HG03095 (cell line): ENCODE data around the gene STAG1.
"Not testable (repeated sequence)": the region's sequence is repeated elsewhere in the genome, so short reads cannot be mapped to it uniquely, and the experiment has no call there.

Source experiments
- ATAC-seq: cut with Tn5 transposase; IDR thresholded peaks from one replicate; pipeline ENCODE4 v1.9.1; 2021; ENCODE audit warnings: moderate library complexity; ENCODE audit not compliant: unreplicated experiment

Gene STAG1

DNA sequence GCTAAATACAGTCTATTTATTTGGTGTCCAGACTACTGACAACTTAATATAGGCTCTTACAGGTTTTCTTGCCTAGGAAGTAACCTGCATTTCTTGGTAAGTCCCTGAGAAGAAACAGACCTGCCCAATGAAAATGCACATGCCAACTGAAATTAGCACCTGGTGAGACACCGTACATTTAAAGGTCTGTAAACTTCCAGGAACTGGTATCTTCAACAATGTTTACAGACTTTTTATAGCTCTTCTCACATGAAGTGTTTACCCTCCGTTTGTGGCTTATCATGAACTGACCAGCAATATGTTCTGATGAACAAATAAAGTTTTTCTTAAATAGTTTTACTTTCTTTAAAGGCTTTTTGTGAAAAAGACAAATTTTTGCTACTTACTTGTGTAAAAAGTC is 408.7 kb downstream of the STAG1 start:
- ATAC-seq, result no peak

DNA sequence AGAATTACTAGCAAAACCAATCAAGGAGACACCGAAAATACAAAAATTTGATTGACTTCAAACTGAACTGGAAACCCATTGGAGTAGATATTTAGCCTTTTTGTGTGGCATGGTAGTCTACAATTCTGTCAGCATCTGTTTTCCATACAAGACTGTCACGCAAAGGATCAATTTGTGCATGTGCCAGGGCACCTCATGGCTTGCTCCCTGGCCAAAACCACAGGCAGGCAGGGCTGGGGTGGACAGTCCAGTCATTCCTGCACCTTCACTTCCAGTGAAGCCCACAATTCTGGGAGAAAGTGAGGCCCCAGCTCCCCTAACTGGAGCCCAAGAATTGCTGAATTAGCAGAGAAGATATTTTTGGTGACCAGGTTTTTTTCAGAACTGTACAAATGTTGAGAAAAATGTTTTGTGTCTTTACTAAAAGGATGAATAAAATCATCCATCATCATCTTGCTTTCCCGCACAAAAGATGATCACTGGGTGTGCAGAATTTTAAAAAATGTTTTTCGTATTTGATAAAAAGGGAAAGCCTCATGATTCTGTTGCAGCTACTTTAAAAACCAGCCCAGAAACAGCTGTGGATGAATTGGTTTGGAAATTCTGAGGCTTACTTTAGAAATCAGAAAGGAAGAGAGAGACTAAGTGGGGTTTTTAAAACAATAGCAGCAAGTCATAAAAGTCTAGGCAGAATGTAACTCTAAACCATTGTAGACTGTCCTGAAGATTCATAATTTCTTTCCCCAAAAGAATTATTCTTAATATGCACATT is 415.7 kb downstream of the STAG1 start:
- ATAC-seq, result no peak

DNA sequence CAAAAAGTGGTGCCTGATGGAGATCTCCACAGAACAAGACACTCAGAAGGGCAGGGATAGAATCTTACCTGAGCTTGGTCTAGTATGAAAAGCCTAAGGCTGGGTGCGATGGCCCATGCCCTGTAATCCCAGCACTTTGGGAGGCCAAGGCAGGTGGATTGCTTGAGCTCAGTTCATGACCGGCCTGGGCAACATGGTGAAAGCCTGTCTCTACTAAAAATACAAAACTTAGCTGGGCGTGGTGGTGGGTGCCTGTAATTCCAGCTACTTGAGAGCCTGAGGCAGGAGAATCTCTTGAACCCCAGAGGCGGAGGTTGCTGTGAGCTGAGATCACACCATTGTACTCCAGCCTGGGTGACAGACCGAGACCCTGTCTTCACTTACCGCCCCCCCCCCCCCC is 417.5 kb downstream of the STAG1 start:
- not testable (repeated sequence) for ATAC-seq

DNA sequence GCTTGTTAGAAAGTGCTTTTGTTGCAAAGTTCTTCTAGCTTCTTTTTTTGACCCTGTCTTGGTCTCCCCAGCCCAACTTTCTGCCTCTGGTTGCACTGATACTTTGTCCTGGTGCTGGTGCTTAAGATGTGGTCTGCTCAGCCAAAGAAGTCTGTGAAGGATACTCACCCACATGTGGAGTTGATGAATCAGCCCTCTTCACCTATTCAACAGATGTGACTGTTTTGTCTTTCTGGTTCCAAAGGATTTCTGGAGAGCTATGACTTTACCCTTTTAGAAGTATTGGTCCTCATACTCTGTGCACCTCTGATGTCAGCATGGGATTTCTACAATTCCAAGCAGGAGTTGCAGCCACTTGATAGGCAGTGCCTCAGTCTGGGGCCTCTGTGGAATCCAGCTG is 418.0 kb downstream of the STAG1 start:
- ATAC-seq, result no peak

DNA sequence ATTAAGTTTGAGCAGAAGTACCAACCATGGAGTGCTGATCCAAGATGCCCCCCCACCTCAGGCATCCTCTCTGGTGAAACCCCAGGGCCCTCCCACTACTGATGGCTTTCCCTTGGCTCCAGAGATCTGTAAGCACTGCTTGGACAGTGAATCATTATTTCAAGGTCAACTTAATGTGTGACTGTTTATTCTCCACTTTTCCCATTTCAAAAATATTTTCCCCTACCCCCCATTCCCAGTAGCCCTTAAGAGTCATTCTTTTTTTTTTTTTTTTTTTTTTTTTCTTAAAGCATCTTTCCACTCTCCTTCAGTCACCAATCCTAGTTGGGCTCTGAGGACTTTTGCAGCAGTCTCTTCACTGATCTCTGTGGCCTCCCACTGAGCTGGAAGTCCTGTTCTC is 419.4 kb downstream of the STAG1 start:
- ATAC-seq, result no peak

DNA sequence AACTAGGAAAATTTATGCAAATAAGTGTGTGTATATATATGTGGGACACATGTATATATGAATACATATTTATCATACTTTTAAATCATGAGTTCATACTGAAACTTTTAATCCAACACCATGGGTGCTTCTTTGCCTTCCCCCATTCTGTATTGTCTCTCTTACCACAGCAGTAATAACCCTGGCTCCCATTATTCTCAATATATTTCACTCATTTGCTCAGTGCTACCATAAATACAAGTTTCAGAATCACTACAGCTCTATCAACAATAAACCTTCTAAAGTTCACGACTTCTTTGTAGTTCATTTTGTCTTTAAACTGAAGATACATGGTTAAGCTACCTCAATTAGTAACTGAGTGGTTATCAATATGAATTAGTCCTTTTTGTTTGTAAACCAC is 419.9 kb downstream of the STAG1 start:
- ATAC-seq, result no peak

DNA sequence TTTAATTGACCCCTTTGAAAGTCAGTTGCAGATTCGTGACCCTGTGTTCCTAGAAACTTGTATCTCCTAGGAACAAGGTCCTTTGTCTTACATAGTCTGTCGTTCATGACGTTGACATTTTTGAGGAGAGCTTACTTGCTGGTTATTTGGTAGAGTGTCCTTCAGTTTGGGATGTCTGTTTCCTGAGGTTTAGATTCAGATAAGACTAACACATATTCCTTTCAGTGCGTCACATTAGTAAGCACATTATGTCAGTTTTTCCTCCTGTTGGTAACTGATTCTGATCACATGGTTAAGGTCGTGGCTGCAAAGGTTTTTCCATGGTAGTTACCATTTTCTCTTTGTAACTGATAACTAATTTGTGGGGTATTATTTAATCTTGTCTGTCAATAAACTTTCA is 421.3 kb downstream of the STAG1 start:
- no peak for ATAC-seq

DNA sequence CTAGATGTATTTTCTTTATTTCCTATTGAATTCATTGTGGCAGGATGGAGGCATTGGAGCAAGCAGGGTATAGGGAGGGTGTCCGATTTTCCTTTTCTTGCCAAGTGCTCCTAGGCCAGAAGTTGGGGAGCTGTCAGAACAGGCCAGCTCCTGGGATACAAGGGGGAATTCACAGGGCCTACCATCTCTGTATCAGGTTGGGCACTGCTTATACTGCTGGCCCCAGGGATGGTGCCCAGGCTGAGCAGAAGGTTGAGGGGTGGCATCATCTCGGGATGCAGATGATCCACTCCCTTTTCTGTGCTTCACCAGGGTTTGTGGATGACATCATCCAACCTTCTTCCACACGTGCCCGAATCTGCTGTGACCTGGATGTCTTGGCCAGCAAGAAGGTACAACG is 422.6 kb downstream of the STAG1 start:
- no peak for ATAC-seq

DNA sequence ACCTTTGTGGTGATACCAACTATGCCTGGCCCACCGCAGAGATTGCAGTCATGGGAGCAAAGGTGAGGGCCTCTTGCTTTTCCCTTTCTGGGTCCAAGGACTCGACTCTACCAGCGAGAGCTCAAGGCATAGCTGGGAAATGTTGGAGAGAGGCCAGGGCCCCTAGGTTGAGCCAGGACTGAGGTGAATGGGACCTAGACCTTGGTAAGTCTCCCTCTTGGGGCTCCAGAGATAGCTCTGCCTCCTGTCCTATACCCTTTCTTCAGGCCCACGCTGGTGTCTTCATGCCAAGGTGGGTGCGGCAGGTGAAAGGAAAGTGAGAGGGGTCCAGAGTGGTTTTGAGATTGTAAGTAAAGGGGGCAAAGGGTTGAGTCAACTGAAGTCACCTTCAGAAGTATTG is 424.5 kb downstream of the STAG1 start:
- no peak for ATAC-seq

DNA sequence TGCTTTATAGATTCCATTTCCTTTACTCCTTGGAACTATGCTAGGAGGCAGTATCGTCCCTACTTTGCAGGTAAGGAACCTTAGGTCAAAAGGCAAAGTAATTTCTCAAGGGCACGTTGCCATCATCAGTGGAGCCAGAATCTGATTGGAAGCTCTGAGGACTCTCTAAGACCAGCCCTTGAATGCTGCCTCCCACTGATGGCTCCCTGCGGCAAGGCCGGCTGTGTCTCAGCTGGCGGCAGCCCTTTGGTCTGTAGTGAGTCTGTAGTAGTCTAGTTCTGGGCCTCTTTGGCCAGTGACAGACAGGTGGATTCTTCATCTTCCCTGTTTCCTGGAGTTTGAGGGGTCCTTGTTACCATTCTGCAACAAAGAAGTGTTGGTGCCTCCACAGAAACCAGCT is 425.9 kb downstream of the STAG1 start:
- ATAC-seq, result no peak

DNA sequence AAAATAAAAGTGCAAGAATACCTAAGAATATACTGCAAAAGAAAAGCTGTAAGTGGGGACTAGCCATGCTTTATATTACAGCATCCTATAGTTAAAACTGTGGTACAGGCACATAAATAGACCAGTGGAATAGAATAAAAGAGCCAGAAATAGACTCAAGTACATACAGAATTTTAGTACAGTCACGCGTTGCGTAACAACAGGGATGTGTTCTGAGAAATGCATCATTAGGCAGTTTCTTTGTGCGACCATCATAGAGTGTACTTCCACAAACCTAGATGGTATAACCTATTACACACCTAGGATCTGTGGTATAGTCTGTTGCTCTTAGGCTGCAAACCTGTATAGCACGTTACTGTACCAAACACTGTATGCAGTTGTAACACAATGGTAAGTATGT is 440.2 kb downstream of the STAG1 start:
- ATAC-seq, result no peak

DNA sequence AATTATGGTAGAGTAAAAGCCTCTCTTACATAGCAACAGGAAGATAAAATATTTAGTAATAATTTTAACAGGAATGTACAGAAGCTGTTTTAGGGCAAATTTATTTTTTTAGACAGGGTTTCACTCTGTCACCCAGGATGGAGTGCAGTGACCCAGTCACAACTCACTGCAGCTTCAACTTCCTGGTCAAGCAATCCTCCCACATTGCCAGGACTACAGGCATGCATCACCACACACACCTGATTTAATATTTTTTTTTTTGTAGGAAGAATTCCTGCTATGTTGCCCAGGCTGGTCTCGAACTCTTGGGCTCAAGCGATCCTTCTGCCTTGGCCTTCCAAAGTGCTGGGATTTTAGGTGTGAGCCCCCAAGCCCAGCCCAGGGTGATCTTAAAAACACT is 440.9 kb downstream of the STAG1 start:
- ATAC-seq, result no peak

DNA sequence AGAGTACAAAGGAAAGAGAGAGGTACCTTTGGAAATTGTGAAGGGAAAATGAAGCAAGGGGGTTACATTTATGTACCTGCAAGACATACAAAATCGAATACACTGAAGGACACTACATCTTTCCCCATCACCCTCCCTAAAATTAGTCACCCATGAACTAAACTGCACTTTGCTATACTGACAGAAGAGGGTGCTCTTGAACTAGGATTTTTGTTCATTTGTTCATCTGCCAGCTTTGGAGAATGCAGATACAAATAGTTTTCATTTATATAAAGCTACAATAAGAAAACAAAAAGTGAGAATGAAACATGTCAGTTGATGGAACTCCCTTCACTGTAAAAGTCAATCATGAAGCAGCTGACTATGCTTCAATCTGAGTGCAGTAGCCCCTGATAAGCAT is 446.3 kb downstream of the STAG1 start:
- ATAC-seq, result no peak

DNA sequence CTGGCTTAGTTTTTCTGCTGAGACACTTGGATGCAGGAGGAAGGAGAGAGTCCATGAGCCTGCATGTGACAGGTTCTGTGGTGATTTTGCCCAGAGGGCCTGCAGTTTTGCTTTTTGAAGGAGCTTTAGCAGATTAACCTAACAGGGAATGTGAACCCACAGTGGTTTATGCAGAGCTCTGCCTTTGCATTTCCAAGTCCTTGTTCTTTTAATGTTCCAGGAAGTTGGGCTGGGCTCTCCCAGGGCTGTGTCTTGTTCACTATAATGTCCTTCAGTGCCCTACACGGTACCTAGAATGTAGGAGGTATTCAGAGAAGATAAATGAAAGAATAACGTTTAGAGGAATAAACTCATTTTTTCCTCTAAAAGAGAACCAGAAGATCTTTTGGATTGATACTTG is 451.7 kb downstream of the STAG1 start:
- no peak for ATAC-seq

DNA sequence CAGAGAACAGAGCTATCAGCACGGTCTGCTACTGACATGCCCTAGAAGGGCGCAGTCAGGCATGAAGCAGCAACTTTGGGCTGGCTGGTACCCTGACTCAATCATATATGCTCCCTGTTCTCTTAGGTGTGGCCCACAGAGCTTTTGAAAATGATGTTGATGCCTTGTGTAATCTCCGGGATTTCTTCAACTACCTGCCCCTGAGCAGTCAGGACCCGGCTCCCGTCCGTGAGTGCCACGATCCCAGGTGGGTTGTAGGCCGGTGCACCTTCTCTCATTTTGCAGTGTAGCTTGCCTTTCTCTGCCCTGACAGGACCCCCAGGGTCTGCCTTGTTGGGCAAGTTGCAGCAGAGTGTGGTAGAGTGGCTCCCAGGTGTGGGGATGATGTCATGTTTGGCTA is 454.4 kb downstream of the STAG1 start:
- ATAC-seq, result no peak

DNA sequence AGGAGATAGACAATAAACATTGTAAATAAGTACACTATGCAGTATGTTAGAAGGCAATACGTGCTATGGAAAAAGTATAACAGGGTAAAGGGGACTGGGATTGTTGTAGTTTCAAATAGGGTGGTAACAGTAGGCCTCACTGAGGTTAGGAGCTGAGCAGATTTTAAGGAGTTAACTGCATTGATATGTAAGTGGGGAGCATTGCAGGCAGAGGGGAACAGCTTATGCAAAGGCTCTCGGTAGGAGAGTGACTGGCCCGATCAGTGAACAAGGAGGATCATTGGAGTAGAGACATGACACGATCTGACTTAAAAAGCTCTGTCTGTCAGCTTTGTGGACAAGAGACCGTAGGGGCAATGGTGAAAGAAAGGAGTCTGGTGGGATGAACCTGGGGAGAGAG is 455.2 kb downstream of the STAG1 start:
- no peak for ATAC-seq

DNA sequence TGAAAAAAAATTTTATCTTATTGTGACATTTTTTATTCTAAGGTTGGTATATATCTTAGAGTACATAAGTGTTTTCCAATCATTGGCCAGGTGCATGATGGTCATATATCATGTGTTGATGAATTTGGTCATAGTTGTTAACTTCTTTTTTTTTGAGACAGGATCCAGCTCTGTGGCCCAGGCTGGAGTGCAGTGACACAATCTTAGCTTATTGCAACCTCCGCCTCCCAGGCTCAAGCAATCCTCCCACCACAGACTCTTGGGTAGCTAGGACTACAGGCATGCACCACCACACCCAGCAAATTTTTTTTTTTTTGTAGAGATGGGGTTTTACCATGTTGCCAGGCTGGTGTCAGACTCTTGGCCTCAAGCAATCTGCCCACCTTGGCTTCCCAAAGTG is 458.0 kb downstream of the STAG1 start:
- no peak for ATAC-seq

DNA sequence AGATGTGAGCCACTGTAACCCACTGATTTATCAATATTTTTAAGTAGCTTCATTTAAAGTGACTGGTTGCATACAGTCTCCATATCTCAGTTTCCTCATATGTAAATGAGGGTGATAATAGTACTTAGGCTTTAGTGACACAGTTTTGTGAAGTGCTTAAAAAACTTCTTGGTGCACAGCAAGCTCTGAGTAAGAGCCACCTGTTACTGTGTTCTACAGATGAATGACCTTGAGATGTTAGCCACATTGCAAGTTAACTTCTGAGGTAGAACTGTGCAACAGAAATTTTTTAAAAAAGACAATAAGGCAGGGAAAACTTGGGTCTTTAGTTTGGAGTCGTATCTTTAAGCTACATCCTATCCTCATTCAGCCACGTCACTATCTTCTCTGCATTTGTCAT is 458.9 kb downstream of the STAG1 start:
- no peak for ATAC-seq

DNA sequence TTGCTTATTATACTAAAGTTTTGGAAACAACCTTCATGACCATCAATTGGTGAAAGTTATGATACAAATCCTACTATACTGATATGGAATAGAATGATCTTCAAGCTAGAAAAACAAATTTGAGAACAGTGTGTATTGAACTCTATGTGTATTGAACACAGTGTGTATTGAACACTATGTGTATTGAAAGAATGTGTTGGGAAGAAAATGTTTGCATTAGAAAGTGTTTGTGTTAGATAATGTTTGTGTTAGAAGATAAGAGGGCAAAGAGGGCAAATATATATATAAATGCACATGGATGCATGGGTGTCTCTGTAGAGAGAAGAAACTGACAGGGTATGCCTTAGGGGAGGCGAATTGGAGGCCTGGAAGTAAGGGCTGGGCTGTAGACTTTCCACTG is 459.7 kb downstream of the STAG1 start:
- no peak for ATAC-seq

DNA sequence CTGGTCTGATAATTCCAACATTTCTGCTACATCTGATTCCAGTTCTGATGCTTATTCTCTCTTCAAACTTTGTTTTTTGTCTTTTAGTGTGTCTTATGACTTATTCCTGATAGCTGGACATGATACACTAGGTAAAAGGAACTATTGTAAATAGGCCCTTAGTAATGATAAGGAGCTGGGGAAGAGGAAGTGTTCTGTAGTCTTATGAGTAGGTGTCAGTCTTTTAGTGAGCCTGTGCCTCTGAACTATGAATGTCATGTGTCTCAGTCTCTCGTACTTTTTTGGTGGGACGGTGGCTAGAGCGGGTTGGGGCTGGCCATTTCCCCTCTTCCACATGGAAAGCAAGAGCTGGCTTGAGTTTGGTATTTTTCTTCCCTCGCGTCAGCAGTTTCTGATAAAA is 460.9 kb downstream of the STAG1 start:
- no peak for ATAC-seq
